Effector memory CD8-positive, alpha-beta T cell (primary cell): ENCODE results near the gene FRAS1.

ENCODE experiments used
- ATAC-seq: fragments of 150-1000 bp; cut with Tn5 transposase; replicated peaks from 2 replicates; pipeline ENCODE4 v1.10.0; 2021; ENCODE audit warnings: mild to moderate bottlenecking, moderate library complexity
- DNase-seq, 3 experiments: peaks; one replicate each; pipeline ENCODE4 v3.0.0; 2021
- H3K27ac Mint-ChIP-seq, 2 donors: one replicate each; pipeline ENCODE4 v1.8.0; 2022; ENCODE audit warnings: mild to moderate bottlenecking in 2 of 2, mixed read lengths in 2 of 2, moderate library complexity in 2 of 2
- H3K27me3 Mint-ChIP-seq, 2 donors: one replicate each; pipeline ENCODE4 v1.8.0; 2022; ENCODE audit warnings: mixed read lengths in 2 of 2
- H3K36me3 Mint-ChIP-seq: one replicate; pipeline ENCODE4 v1.8.0; 2022; ENCODE audit warnings: mild to moderate bottlenecking, moderate library complexity, mixed read lengths; ENCODE audit not compliant: insufficient read depth
- H3K4me1 Mint-ChIP-seq, 2 donors: one replicate each; pipeline ENCODE4 v1.8.0; 2022; ENCODE audit warnings: low read depth in 2 of 2, mixed read lengths in 2 of 2
- H3K4me3 Mint-ChIP-seq, 2 donors: one replicate each; pipeline ENCODE4 v1.8.0; 2022; ENCODE audit warnings: mild to moderate bottlenecking in 2 of 2, mixed read lengths in 2 of 2, moderate library complexity in 2 of 2
- H3K9me3 Mint-ChIP-seq, 2 donors: one replicate each; pipeline ENCODE4 v1.8.0; 2022; ENCODE audit warnings: mixed read lengths in 2 of 2

The FRAS1 gene

GRCh38 chr4:78524009-78524408 is 466.9 kb downstream of the FRAS1 start:
- H3K27ac Mint-ChIP-seq: no peak overlapping the region
- ATAC-seq (no peak), DNase-seq (no peak)
- no peaks in the 10 kb centered on the region for H3K4me1 Mint-ChIP-seq
- H3K36me3 Mint-ChIP-seq: no peaks in the 10 kb centered on the region
- H3K4me3 Mint-ChIP-seq: no peak overlapping the region
- no peaks in the 10 kb centered on the region for H3K9me3 Mint-ChIP-seq
- H3K27me3 Mint-ChIP-seq: peaks cover 11 to 20% of the 10 kb centered on the region in 2 donors

DNA sequence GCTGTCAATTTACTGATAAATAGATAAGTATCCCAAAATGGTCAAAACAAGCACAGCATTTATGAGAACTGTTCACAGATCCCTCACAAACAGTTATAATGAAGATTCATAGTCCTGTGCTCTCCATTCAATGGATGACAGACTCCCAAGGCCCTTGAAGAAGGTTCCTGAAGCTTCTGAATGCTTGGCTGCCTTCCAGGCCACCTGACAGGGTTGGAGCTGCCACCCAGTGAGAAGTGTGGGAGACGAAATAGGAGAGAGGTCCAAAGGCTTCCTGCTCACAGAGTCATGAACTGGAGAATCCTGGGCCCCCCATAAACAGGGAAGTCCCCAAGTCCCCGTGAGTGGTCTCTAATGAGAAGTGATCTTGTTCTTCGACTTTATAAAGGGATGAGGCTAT is 468.4 kb downstream of the FRAS1 start:
- DNase-seq (no peak), ATAC-seq (no peak)
- H3K9me3 Mint-ChIP-seq: no peaks in the 10 kb centered on the region
- H3K4me3 Mint-ChIP-seq: no peak overlapping the region
- H3K27ac Mint-ChIP-seq: no peak overlapping the region
- no peaks in the 10 kb centered on the region for H3K36me3 Mint-ChIP-seq
- H3K4me1 Mint-ChIP-seq: no peaks in the 10 kb centered on the region
- H3K27me3 Mint-ChIP-seq: peaks cover 11 to 15% of the 10 kb centered on the region in 2 donors

- Mint-ChIP-seq H3K36me3 (no peaks in the 10 kb centered on the region), H3K4me3 (no peak overlapping the region), H3K27ac (no peak overlapping the region), H3K4me1 (no peaks in the 10 kb centered on the region), H3K27me3 (peaks cover 11 to 15% of the 10 kb centered on the region in 2 donors), H3K9me3 (no peaks in the 10 kb centered on the region)
- ATAC-seq (no peak), DNase-seq (no peak)
Measured at GRCh38 chr4:78527103-78527502, 470.0 kb downstream of the FRAS1 start.

DNA sequence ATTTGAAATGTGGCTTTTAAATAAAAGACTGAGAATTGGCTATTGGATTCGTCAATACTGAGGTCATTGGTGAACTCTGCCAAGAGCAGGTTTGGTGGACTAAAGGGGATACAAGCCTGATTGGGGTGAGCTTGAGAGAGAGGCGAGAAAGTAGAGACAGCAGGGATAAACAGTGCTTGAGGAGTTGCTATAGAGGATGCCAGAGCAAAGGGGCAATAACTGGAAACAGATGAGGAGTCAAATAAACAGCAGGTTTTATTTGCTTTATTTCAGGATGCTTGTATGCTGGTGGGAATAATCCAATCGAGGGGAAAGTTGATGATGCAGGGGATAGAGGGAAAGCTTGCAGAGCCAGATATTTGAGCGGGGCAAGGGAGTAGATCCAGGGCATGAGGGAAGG is 470.4 kb downstream of the FRAS1 start:
- Mint-ChIP-seq H3K4me1 (no peaks in the 10 kb centered on the region), H3K4me3 (no peak overlapping the region), H3K9me3 (no peaks in the 10 kb centered on the region), H3K27ac (no peak overlapping the region), H3K27me3 (peaks cover 11 to 15% of the 10 kb centered on the region in 2 donors), H3K36me3 (no peaks in the 10 kb centered on the region)
- DNase-seq (no peak), ATAC-seq (no peak)

- DNase-seq (no peak), ATAC-seq (no peak)
- no peaks in the 10 kb centered on the region for H3K36me3 Mint-ChIP-seq
- no peak overlapping the region for H3K4me3 Mint-ChIP-seq
- H3K27me3 Mint-ChIP-seq: peaks cover 12 to 18% of the 10 kb centered on the region in 2 donors
- H3K4me1 Mint-ChIP-seq: no peaks in the 10 kb centered on the region
- no peaks in the 10 kb centered on the region for H3K9me3 Mint-ChIP-seq
- H3K27ac Mint-ChIP-seq: no peak overlapping the region
Measured at GRCh38 chr4:78528327-78528726, 471.2 kb downstream of the FRAS1 start.

DNA sequence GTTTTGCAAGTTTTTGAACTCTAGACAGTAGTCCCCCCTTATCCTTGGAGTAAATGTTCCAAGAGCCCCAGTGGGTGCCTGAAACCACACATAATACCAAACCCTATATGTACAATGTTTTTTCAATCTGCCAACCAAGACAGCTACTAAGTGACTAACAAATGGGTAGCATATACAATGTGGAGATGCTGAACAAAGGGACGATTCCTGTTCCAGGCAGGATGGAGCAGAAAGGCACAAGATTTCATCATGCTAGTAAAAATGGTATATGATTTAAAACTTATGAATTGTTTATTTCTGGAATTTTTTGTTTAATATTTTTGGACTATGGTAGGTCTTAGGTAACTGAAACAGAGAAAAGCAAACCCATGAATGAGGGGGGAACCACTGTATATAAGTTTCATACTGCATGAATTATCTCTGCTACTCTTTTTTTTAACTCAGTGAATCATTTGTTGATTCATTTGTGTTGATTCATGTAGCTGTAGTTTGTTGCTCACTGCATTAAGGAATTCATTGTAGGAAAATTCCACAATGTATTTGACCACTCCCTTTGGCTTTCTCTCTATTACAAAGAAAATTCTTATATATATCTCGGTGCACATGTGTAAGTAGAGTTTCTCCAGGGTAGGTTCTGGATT is 472.6 kb downstream of the FRAS1 start:
- Mint-ChIP-seq H3K36me3 (no peaks in the 10 kb centered on the region), H3K4me3 (no peak overlapping the region), H3K27ac (no peak overlapping the region), H3K27me3 (peaks cover 7 to 12% of the 10 kb centered on the region in 2 donors), H3K9me3 (no peaks in the 10 kb centered on the region), H3K4me1 (no peaks in the 10 kb centered on the region)
- DNase-seq (no peak), ATAC-seq (no peak)

DNA sequence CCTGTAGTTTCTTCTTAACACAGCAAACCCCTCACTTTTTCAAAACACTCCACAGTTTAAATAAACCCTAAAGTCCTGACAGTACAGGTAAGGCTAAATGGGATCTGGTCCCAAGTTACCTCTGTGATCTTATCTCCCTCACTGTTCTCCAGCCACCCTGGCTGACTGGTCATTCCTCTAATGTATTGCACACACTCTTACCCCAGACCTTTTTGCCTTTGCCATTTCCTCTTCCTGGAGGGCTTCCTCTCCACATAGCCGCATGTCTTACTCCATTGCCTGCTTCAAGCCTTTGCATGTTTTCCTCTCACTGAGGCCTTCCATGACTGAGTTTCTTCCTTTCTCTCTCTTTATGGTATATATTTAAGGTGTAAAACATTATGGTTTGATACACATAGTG is 474.9 kb downstream of the FRAS1 start:
- H3K4me1 Mint-ChIP-seq: no peaks in the 10 kb centered on the region
- H3K27me3 Mint-ChIP-seq: peaks cover 18% of the 10 kb centered on the region in 2 donors
- no peak overlapping the region for H3K4me3 Mint-ChIP-seq
- no peak overlapping the region for H3K27ac Mint-ChIP-seq
- H3K36me3 Mint-ChIP-seq: no peaks in the 10 kb centered on the region
- no peaks in the 10 kb centered on the region for H3K9me3 Mint-ChIP-seq
- DNase-seq (no peak), ATAC-seq (no peak)

- DNase-seq: no peak
- Mint-ChIP-seq H3K36me3 (no peaks in the 10 kb centered on the region), H3K27me3 (peaks cover 18% of the 10 kb centered on the region in 2 donors), H3K9me3 (no peaks in the 10 kb centered on the region), H3K4me3 (no peak overlapping the region), H3K27ac (no peak overlapping the region), H3K4me1 (no peaks in the 10 kb centered on the region)
- ATAC-seq: no peak
Measured at GRCh38 chr4:78533854-78534253, 476.7 kb downstream of the FRAS1 start.

DNA sequence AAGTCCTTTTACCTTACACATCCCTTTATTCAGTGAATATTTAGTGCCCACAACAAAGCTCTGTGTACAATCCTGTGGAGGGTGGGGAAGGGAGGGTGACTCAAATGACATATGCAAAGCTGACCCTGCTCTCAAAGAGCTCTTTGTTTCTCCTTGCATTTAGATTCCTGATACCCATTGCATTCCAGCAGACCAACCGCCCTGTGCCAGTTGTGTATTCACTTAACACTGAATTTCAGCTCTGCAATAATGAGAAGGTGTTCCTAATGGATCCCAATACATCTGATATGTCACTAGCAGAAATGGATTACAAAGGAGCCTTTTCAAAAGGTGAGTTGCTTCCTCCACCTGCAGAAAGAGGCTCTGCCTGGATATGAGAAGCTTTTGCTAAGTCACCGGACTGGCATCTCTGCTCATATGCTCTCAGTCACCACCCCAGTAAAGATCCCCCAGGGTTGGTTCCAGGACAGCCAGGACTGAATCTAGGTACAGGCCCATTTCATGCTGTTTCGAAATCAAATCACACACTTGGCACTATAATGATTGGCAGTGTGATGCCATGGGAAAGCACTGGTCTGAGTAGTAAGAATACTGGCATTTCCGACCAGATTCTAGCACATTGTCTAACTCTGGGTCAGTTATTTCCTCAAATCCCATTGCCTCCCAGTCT is 477.3 kb downstream of the FRAS1 start:
- no peaks in the 10 kb centered on the region for H3K36me3 Mint-ChIP-seq
- no peaks in the 10 kb centered on the region for H3K4me1 Mint-ChIP-seq
- no peak overlapping the region for H3K27ac Mint-ChIP-seq
- no peak for DNase-seq
- no peak for ATAC-seq
- H3K9me3 Mint-ChIP-seq: no peaks in the 10 kb centered on the region
- H3K4me3 Mint-ChIP-seq: no peak overlapping the region
- H3K27me3 Mint-ChIP-seq: peaks cover 18% of the 10 kb centered on the region in 2 donors

GRCh38 chr4:78542373-78542772 is 485.2 kb downstream of the FRAS1 start:
- no peak overlapping the region for H3K4me3 Mint-ChIP-seq
- H3K36me3 Mint-ChIP-seq: no peaks in the 10 kb centered on the region

DNA sequence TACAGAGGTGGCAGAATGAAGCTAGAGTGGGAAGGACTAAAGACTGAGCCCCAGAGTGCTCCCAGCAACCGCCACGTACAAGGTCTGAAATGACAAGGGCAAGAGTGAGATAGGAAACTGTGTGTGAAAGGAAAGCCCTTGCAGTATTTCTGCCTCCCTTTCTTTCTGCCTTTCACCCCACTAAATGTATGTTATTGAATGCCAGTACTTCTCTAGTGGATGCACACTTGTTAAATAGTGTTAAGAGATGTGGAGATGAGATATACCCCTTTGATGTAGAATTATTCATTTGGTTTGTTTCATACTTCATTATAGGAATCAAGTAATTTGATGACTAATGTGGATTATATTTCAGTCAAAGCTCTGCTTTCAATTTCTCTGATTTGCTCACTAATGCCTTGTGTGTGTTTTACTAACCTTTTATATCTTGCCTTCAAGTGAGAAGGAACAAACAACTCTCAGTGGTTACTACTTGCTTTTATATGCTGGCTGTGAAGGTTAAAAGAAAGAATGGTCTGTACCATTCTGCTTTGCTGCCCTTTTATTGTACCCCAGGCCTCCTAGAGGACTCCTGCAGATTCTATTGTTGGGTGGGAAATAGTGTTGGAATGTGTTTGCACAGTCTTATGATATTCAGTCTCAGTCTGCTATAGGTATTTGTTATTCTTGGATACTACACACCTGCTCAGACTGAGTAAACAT is 486.5 kb downstream of the FRAS1 start:
- Mint-ChIP-seq H3K9me3 (no peaks in the 10 kb centered on the region), H3K36me3 (no peaks in the 10 kb centered on the region)
- no peak for DNase-seq

More at GRCh38 chr4:78542373-78542772, 485.2 kb downstream of the FRAS1 start:
- Mint-ChIP-seq H3K4me1 (no peaks in the 10 kb centered on the region), H3K9me3 (no peaks in the 10 kb centered on the region), H3K27ac (no peak overlapping the region), H3K27me3 (peaks cover 6 to 26% of the 10 kb centered on the region in 2 donors)
- DNase-seq (no peak), ATAC-seq (no peak)

DNA sequence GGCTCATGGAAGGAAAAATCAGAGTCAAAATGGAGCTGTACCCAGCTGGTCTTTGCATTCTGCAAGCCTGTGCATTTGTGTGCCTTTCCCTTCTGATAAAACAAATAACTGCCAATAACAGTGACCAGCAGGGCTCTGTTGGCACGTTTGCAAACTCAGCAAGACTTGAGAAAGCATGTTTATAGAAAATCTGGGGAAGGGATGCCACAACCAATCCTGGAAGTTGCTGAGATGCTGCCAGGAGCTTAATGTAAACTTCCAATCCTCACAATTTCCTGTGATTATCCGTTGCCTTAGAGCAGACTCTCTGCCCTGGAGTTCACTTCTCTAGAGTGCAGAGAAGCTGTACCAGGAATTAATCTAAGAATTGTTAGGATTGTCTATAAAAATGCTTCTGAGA is 487.6 kb downstream of the FRAS1 start:
- H3K4me3 Mint-ChIP-seq: no peak overlapping the region
- no peaks in the 10 kb centered on the region for H3K4me1 Mint-ChIP-seq
- H3K27me3 Mint-ChIP-seq: peaks cover 6 to 26% of the 10 kb centered on the region in 2 donors
- H3K9me3 Mint-ChIP-seq: no peaks in the 10 kb centered on the region
- no peak for DNase-seq
- no peak overlapping the region for H3K27ac Mint-ChIP-seq
- ATAC-seq: no peak
- no peaks in the 10 kb centered on the region for H3K36me3 Mint-ChIP-seq

More for the DNA sequence above, 486.5 kb downstream of the FRAS1 start:
- no peaks in the 10 kb centered on the region for H3K4me1 Mint-ChIP-seq
- no peak for ATAC-seq
- H3K27ac Mint-ChIP-seq: no peak overlapping the region
- H3K27me3 Mint-ChIP-seq: peaks cover 6 to 26% of the 10 kb centered on the region in 2 donors
- no peak overlapping the region for H3K4me3 Mint-ChIP-seq

DNA sequence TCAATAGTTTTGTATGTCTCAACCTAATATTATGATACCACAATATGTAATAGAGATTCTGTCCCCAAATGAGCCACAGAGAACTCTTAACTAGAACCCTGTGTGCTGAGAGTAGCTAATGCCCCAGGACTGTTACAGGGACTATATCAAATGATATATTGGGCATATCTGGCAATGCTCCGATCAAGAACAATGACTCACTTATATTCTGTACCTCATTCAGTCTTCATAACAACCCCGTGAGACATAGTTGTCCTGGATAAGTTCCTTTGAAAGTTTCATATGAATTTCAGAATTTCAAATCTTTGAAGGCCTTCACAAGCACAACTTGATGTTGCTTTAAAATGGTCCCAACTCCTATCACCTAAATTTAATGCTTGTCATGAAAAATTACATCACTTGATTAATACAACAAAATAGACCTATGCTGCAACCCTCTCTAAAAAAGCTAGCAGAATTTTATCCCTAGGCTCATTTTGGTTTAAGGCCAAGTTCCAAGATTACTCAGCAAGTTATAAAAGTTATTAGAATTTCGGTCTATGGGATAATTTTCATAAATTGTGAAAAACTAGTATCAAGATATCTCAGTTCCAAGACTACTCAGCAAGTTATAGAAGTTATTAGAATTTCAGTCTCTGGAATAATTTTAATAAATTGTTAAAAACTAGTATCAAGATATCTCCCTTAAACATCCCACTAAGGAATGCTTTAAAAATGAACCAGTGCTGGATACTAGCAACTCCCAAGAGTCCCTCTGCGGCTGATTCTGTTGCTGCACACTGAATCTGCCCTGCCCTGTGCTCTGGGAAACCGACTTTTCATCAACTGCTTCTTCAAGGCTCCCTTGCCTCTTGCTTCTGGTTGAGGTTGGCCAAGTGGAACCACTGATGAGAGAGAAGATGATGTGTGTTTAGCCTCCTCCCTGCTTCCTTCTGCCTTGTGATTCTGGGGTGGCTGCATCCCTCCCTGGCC is 488.4 kb downstream of the FRAS1 start:
- H3K27me3 Mint-ChIP-seq: peaks cover 13 to 32% of the 10 kb centered on the region in 2 donors

More for the DNA sequence above, 488.4 kb downstream of the FRAS1 start:
- H3K9me3 Mint-ChIP-seq: no peaks in the 10 kb centered on the region
- ATAC-seq (no peak), DNase-seq (no peak)
- no peak overlapping the region for H3K27ac Mint-ChIP-seq
- H3K4me1 Mint-ChIP-seq: no peaks in the 10 kb centered on the region
- H3K36me3 Mint-ChIP-seq: no peaks in the 10 kb centered on the region
- H3K4me3 Mint-ChIP-seq: no peak overlapping the region
